Measurements from ENCODE around the gene PTPA.

PTPA gene

GRCh38 chr9:129177791-129178567, 66.8 kb downstream of the PTPA start, which contains the start of gene IER5L:
Gene IER5L, minus strand, starts transcription at chr9:129178261. Its CDS starts 209 bp downstream, at chr9:129178052.
- TF ChIP-seq CTCF (IDR thresholded peaks at IDR 0.05; ENCODE audit: insufficient read depth, low read length, poor library complexity, severe bottlenecking), result no peak
- no peak for TF ChIP-seq EZH2phosphoT487 (conservative IDR thresholded peaks at IDR 0.05; ENCODE audit: low read length)
- H3K4me2 ChIP-seq (ENCODE audit: low read depth, low read length, poor library complexity, severe bottlenecking), result peak within 1 kb of the TSS; percentile 71
- H4K20me1 ChIP-seq (ENCODE audit: low read depth, low read length), result no peaks in the 10 kb centered on the region
- no peak within 1 kb of the TSS for H3K27ac ChIP-seq (ENCODE audit: low read depth, low read length)
- H3K36me3 ChIP-seq (ENCODE audit: low read length), result no peaks in the 10 kb centered on the region
- no peaks in the 10 kb centered on the region for H3K79me2 ChIP-seq (ENCODE audit: insufficient read depth, low read length)
- H3K9me3 ChIP-seq (ENCODE audit: insufficient read depth, low read length), result no peaks in the 10 kb centered on the region
- peak within 1 kb of the TSS; percentile 60 for H2AFZ ChIP-seq (ENCODE audit: low read depth, low read length, severe bottlenecking)
- H3K9ac ChIP-seq (ENCODE audit: low read length), result peak within 1 kb of the TSS; percentile 40
- no peaks in the 10 kb centered on the region for H3K9me2 ChIP-seq (replicated peaks; ENCODE audit: insufficient read depth, low read length)
- H3F3A ChIP-seq (ENCODE audit: insufficient read depth), result peaks cover 3% of the 10 kb centered on the region; the same call in 1 of the 2 replicates
- H3K27me3 ChIP-seq (ENCODE audit: low read length), result no peaks in the 10 kb centered on the region
- peak within 1 kb of the TSS; percentile 52 for H3K4me3 ChIP-seq (ENCODE audit: insufficient read depth, low read length, poor library complexity, severe bottlenecking)

GRCh38 chr9:129178568-129179382, 67.6 kb downstream of the PTPA start:
- Histone ChIP-seq H3K27ac (ENCODE audit: low read depth, low read length) (no peak overlapping the region), H3K9me3 (ENCODE audit: insufficient read depth, low read length) (no peaks in the 10 kb centered on the region), H3F3A (ENCODE audit: insufficient read depth) (peaks cover 3% of the 10 kb centered on the region; the same call in 1 of the 2 replicates), H3K36me3 (ENCODE audit: low read length) (no peaks in the 10 kb centered on the region), H3K9ac (ENCODE audit: low read length) (peak overlapping the region; percentile 23; the same call in 1 of the 2 replicates), H2AFZ (ENCODE audit: low read depth, low read length, severe bottlenecking) (peak overlapping the region; percentile 53), H3K4me2 (ENCODE audit: low read depth, low read length, poor library complexity, severe bottlenecking) (peak overlapping the region; percentile 71), H3K9me2 (replicated peaks; ENCODE audit: insufficient read depth, low read length) (no peaks in the 10 kb centered on the region), H4K20me1 (ENCODE audit: low read depth, low read length) (no peaks in the 10 kb centered on the region), H3K79me2 (ENCODE audit: insufficient read depth, low read length) (no peaks in the 10 kb centered on the region), H3K4me3 (ENCODE audit: insufficient read depth, low read length, poor library complexity, severe bottlenecking) (no peak overlapping the region), H3K27me3 (ENCODE audit: low read length) (no peaks in the 10 kb centered on the region)
- TF ChIP-seq CTCF (IDR thresholded peaks at IDR 0.05; ENCODE audit: insufficient read depth, low read length, poor library complexity, severe bottlenecking) (no peak), EZH2phosphoT487 (conservative IDR thresholded peaks at IDR 0.05; ENCODE audit: low read length) (no peak)

- H2AFZ ChIP-seq (ENCODE audit: low read depth, low read length, severe bottlenecking), result no peak overlapping the region
- H3K27me3 ChIP-seq (ENCODE audit: low read length), result no peaks in the 10 kb centered on the region
- H3K79me2 ChIP-seq (ENCODE audit: insufficient read depth, low read length), result no peaks in the 10 kb centered on the region
- no peaks in the 10 kb centered on the region for H3F3A ChIP-seq (ENCODE audit: insufficient read depth)
- no peaks in the 10 kb centered on the region for H3K36me3 ChIP-seq (ENCODE audit: low read length)
- H3K4me3 ChIP-seq (ENCODE audit: insufficient read depth, low read length, poor library complexity, severe bottlenecking), result no peak overlapping the region
- no peaks in the 10 kb centered on the region for H3K9me3 ChIP-seq (ENCODE audit: insufficient read depth, low read length)
- H3K27ac ChIP-seq (ENCODE audit: low read depth, low read length), result no peak overlapping the region
- H3K9me2 ChIP-seq (replicated peaks; ENCODE audit: insufficient read depth, low read length), result no peaks in the 10 kb centered on the region
- H3K4me2 ChIP-seq (ENCODE audit: low read depth, low read length, poor library complexity, severe bottlenecking), result no peak overlapping the region
- TF ChIP-seq CTCF (IDR thresholded peaks at IDR 0.05; ENCODE audit: insufficient read depth, low read length, poor library complexity, severe bottlenecking), result no peak
- TF ChIP-seq EZH2phosphoT487 (conservative IDR thresholded peaks at IDR 0.05; ENCODE audit: low read length), result no peak
- no peaks in the 10 kb centered on the region for H4K20me1 ChIP-seq (ENCODE audit: low read depth, low read length)
- no peak overlapping the region for H3K9ac ChIP-seq (ENCODE audit: low read length)
Observed at GRCh38 chr9:129181246-129181645, 70.0 kb downstream of the PTPA start.

Data from SU-DHL-6 (cell line).